Caco-2 (cell line): Measurements from ENCODE around the gene DERL2. TPM values are rescaled to one million over a fixed set of nuclear protein-coding genes. Genes with fewer than 3 reads are reported as not detected.

Experiments used
- BruUV-seq: library from RNA; stranded (reverse); fragments of 400-500 nt; replicated peaks from 2 replicates; lab custom pipeline; 2021; lab: Mats Ljungman, UMichigan
- CTCF ChIA-PET: fragments of 300-600 bp; sonication (Branson Sonifier 250); formaldehyde crosslinking; loops from one replicate; lab custom pipeline; 2022; ENCODE audit warnings: antibody characterized with exemption; lab: Charles Lee
- POLR2A ChIA-PET: fragments of 300-600 bp; sonication (Branson Sonifier 250); formaldehyde crosslinking; loops from one replicate; lab custom pipeline; 2022; ENCODE audit warnings: antibody characterized with exemption; lab: Charles Lee
- DNase-seq, 2 experiments: peaks; one replicate each; pipeline versions ENCODE4 v3.0.0 to v3.0.0-alpha.2; 2020 to 2022
- H3K27me3 ChIP-seq: replicated peaks from 2 replicates; pipeline ENCODE4 v1.6.0; 2011; ENCODE audit warnings: low read length; ENCODE audit not compliant: control insufficient read depth, insufficient read depth
- H3K36me3 ChIP-seq: 2 replicates; pipeline ENCODE4 v1.5.1; 2011; ENCODE audit warnings: low read length; ENCODE audit not compliant: control insufficient read depth, insufficient read depth
- H3K4me1 ChIP-seq: fragments of 250-450 bp; sonication (Bioruptor Pico); 2 replicates; pipeline ENCODE4 v1.5.1; 2020; ENCODE audit warnings: mild to moderate bottlenecking
- H3K4me3 ChIP-seq: 2 replicates; pipeline ENCODE4 v1.5.1; 2011; ENCODE audit warnings: low read depth, mild to moderate bottlenecking, control low read depth, low read length
- H3K9me3 ChIP-seq: fragments of 250-450 bp; sonication (Bioruptor Pico); 2 replicates; pipeline ENCODE4 v1.5.1; 2020; ENCODE audit warnings: mild to moderate bottlenecking, moderate library complexity
- H3K27ac Mint-ChIP-seq: one replicate; pipeline ENCODE4 v1.8.0; 2022; ENCODE audit warnings: mixed read lengths; ENCODE audit not compliant: unreplicated experiment
- H3K27me3 Mint-ChIP-seq: one replicate; pipeline ENCODE4 v1.8.0; 2022; ENCODE audit warnings: mixed read lengths; ENCODE audit not compliant: insufficient read depth, unreplicated experiment
- H3K36me3 Mint-ChIP-seq: one replicate; pipeline ENCODE4 v1.8.0; 2022; ENCODE audit warnings: mild to moderate bottlenecking, mixed read lengths; ENCODE audit not compliant: insufficient read depth, unreplicated experiment
- H3K4me1 Mint-ChIP-seq: one replicate; pipeline ENCODE4 v1.8.0; 2022; ENCODE audit warnings: low read depth, mixed read lengths; ENCODE audit not compliant: unreplicated experiment
- H3K4me3 Mint-ChIP-seq: one replicate; pipeline ENCODE4 v1.8.0; 2022; ENCODE audit warnings: mild to moderate bottlenecking, moderate library complexity, mixed read lengths; ENCODE audit not compliant: unreplicated experiment
- H3K9me3 Mint-ChIP-seq: one replicate; pipeline ENCODE4 v1.8.0; 2022; ENCODE audit warnings: mixed read lengths; ENCODE audit not compliant: unreplicated experiment
- intact Hi-C: fragments of 100-400 bp; cut with micrococcal nuclease; formaldehyde crosslinking; loops from one replicate; pipeline ENCODE4 v1.10.0; 2022; ENCODE audit not compliant: unreplicated experiment
- total RNA-seq: library from RNA; stranded (reverse); gene quantifications from 2 replicates; pipeline ENCODE4 v1.2.3, GENCODE V29; 2022
- TF ChIP-seq, protein P1 (sequence below), 2 experiments: fragments of 200-600 bp in 1 of 2; IDR thresholded peaks; 1 replicate in 1 of 2; 2 replicates in 1 of 2; pipeline versions ENCODE4 v1.5.1 to v1.8.0; 2011 to 2022; ENCODE audit warnings: antibody characterized with exemption in 1 of 2, control low read depth in 1 of 2, inconsistent platforms in 1 of 2, low read depth in 1 of 2, low read length in 1 of 2, mild to moderate bottlenecking in 1 of 2, moderate library complexity in 1 of 2; ENCODE audit not compliant: insufficient read depth in 1 of 2, severe bottlenecking in 1 of 2, unreplicated experiment in 1 of 2

The DERL2 gene
- total RNA-seq, 1 experiment from 2014 or later, result 34.9 TPM

- no peak for DNase-seq
- ChIA-PET CTCF (interaction anchor here (0.6 kb wide), 1 partner anchor 37 kb away, joined by 5 read pairs; no protein-coding TSS in a partner anchor), POLR2A (no interaction called here)
- no peaks in the 10 kb centered on the region for H3K27me3 ChIP-seq
- TF ChIP-seq, protein P1, sequence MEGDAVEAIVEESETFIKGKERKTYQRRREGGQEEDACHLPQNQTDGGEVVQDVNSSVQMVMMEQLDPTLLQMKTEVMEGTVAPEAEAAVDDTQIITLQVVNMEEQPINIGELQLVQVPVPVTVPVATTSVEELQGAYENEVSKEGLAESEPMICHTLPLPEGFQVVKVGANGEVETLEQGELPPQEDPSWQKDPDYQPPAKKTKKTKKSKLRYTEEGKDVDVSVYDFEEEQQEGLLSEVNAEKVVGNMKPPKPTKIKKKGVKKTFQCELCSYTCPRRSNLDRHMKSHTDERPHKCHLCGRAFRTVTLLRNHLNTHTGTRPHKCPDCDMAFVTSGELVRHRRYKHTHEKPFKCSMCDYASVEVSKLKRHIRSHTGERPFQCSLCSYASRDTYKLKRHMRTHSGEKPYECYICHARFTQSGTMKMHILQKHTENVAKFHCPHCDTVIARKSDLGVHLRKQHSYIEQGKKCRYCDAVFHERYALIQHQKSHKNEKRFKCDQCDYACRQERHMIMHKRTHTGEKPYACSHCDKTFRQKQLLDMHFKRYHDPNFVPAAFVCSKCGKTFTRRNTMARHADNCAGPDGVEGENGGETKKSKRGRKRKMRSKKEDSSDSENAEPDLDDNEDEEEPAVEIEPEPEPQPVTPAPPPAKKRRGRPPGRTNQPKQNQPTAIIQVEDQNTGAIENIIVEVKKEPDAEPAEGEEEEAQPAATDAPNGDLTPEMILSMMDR (IDR thresholded peaks at IDR 0.05; ENCODE audit: insufficient read depth in 1 of 2, low read depth in 1 of 2, low read length in 1 of 2, severe bottlenecking in 1 of 2, unreplicated experiment in 1 of 2), result no peak
- intact Hi-C loops, result no loop called here
- H3K4me1 ChIP-seq, result no peaks in the 10 kb centered on the region
- H3K4me3 ChIP-seq, result no peak overlapping the region
- peaks cover 62% of the 10 kb centered on the region for H3K36me3 Mint-ChIP-seq
- peaks cover 4% of the 10 kb centered on the region; the same call in 1 of the 2 replicates for H3K36me3 ChIP-seq
- no peak overlapping the region for H3K27ac Mint-ChIP-seq
- no peaks in the 10 kb centered on the region for H3K4me1 Mint-ChIP-seq
- BruUV-seq, result no TSS peak
- H3K9me3 Mint-ChIP-seq, result no peaks in the 10 kb centered on the region
- no peaks in the 10 kb centered on the region for H3K9me3 ChIP-seq
- no peaks in the 10 kb centered on the region for H3K27me3 Mint-ChIP-seq
- no peak overlapping the region for H3K4me3 Mint-ChIP-seq
Measured at GRCh38 chr17:5430413-5430999, 55.5 kb downstream of the DERL2 start.

DNA sequence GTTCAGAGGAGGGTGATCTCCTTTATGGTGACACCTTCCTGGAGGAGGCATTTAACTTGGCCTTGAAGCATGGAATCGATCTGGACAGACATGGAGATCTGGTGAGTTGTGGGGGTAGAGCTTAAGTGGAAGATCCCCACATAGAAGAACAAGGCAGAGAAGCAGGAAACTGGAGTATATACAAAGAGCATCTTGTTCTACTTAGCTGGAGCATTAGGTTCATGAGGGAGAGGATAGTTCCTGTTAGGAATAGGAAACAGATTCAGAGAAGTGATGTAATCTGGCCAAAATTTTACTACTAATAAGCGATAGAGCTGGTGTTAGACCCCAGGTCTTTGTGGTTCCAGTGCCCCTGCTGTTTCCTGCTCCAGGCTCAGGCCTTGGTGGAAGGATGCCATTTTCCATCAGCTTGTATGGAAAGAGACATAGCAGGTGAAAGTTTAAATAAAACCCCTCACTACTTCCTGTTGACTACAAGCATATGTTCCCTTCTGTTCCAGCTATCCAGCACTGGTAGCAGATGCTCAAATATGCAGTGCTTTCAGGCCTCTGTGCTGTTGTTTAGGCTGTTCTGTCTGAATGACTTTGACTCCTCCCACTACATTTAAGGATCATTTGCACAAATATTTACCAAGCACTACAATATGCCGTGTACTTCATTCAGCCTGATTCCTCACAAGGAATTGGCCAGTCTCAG lies 56.6 kb downstream of the DERL2 start:
- no TSS peak for BruUV-seq
- TF ChIP-seq, protein P1 (IDR thresholded peaks at IDR 0.05; ENCODE audit: insufficient read depth in 1 of 2, low read depth in 1 of 2, low read length in 1 of 2, severe bottlenecking in 1 of 2, unreplicated experiment in 1 of 2), result no peak
- peaks cover 58% of the 10 kb centered on the region for H3K36me3 Mint-ChIP-seq
- Histone ChIP-seq H3K4me3 (no peak overlapping the region), H3K27me3 (no peaks in the 10 kb centered on the region), H3K4me1 (no peaks in the 10 kb centered on the region), H3K9me3 (no peaks in the 10 kb centered on the region), H3K36me3 (peaks cover 3% of the 10 kb centered on the region; the same call in 1 of the 2 replicates)
- no peak for DNase-seq
- H3K4me3 Mint-ChIP-seq, result no peak overlapping the region
- POLR2A ChIA-PET, result interaction anchor here (1.1 kb wide), 1 partner anchor 10 kb away, joined by 4 read pairs; the partner anchor contains the start of genes NUP88 and RPAIN
- H3K4me1 Mint-ChIP-seq, result no peaks in the 10 kb centered on the region
- CTCF ChIA-PET, result no interaction called here
- no peak overlapping the region for H3K27ac Mint-ChIP-seq
- H3K27me3 Mint-ChIP-seq, result no peaks in the 10 kb centered on the region
- intact Hi-C loops, result no loop called here
- H3K9me3 Mint-ChIP-seq, result no peaks in the 10 kb centered on the region

DNA sequence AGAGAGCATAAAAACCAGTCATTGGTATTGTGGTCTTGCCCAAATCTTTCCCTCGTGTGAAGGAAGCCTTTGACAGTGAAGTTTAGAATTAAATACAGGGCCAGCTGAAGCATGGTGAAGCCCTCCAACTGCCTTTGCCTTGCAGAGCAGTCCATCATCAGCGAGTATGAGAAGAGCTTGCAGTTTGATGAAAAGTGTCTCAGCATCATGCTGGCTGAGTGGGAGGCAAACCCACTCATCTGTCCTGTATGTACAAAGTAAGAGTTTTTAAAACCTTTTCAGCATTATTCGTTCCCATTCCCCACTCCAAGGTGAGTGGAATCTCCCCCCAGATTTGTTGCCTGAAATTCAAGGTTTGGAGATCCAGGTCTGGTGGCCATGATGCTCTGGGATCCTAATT lies 60.2 kb downstream of the DERL2 start:
- H3K4me1 ChIP-seq, result no peaks in the 10 kb centered on the region
- no peaks in the 10 kb centered on the region for H3K27me3 ChIP-seq
- H3K27me3 Mint-ChIP-seq, result no peaks in the 10 kb centered on the region
- no peak overlapping the region for H3K4me3 Mint-ChIP-seq
- BruUV-seq, result no TSS peak
- ChIA-PET POLR2A (no interaction called here), CTCF (no interaction called here)
- H3K36me3 Mint-ChIP-seq, result peaks cover 42% of the 10 kb centered on the region
- DNase-seq, result no peak
- no peak overlapping the region for H3K27ac Mint-ChIP-seq
- H3K36me3 ChIP-seq, result peaks cover 3% of the 10 kb centered on the region; the same call in 1 of the 2 replicates
- H3K9me3 ChIP-seq, result no peaks in the 10 kb centered on the region
- no peaks in the 10 kb centered on the region for H3K9me3 Mint-ChIP-seq
- intact Hi-C loops, result no loop called here
- H3K4me3 ChIP-seq, result no peak overlapping the region
- no peaks in the 10 kb centered on the region for H3K4me1 Mint-ChIP-seq
- TF ChIP-seq, protein P1 (IDR thresholded peaks at IDR 0.05; ENCODE audit: insufficient read depth in 1 of 2, low read depth in 1 of 2, low read length in 1 of 2, severe bottlenecking in 1 of 2, unreplicated experiment in 1 of 2), result no peak
